Astrocyte (in vitro differentiated cells and primary cell): ENCODE data around the gene OTOG. TPM values are rescaled to one million over a fixed set of nuclear protein-coding genes. Genes with fewer than 3 reads are reported as not detected.

Source experiments
- DNase-seq: peaks from one replicate; pipeline ENCODE4 v3.0.0-alpha.2; 2010; ENCODE audit warnings: low read depth
- FAIRE-seq: peaks from 2 replicates; lab custom pipeline; 2011; peaks lifted over from hg19 to GRCh38; lab: Jason Lieb, UNC
- H2AFZ ChIP-seq: 2 replicates; pipeline ENCODE4 v1.6.0; 2012; ENCODE audit warnings: low read depth, low read length, inconsistent platforms
- H3K27ac ChIP-seq: 2 replicates; pipeline ENCODE4 v1.5.1; 2011; ENCODE audit warnings: low read depth, low read length, inconsistent platforms
- H3K27me3 ChIP-seq: 2 replicates; pipeline ENCODE4 v1.6.0; 2011; ENCODE audit warnings: low read length, inconsistent platforms; ENCODE audit not compliant: insufficient read depth
- H3K36me3 ChIP-seq: 2 replicates; pipeline ENCODE4 v1.5.1; 2011; ENCODE audit warnings: low read length, inconsistent platforms; ENCODE audit not compliant: insufficient read depth
- H3K4me1 ChIP-seq: 2 replicates; pipeline ENCODE4 v1.5.1; 2011; ENCODE audit warnings: low read length, inconsistent platforms; ENCODE audit not compliant: insufficient read depth
- H3K4me2 ChIP-seq: 2 replicates; pipeline ENCODE4 v1.6.0; 2012; ENCODE audit warnings: low read length, inconsistent platforms
- H3K4me3 ChIP-seq: 2 replicates; pipeline ENCODE4 v1.5.1; 2011; ENCODE audit warnings: low read depth, mild to moderate bottlenecking, low read length, inconsistent platforms; ENCODE audit not compliant: insufficient read depth
- H3K79me2 ChIP-seq: 2 replicates; pipeline ENCODE4 v1.6.0; 2012; ENCODE audit warnings: mild to moderate bottlenecking, low read length, inconsistent platforms; ENCODE audit not compliant: insufficient read depth
- H3K9ac ChIP-seq: 2 replicates; pipeline ENCODE4 v1.6.0; 2012; ENCODE audit warnings: mild to moderate bottlenecking, low read length, inconsistent platforms
- H3K9me3 ChIP-seq: 2 replicates; pipeline ENCODE4 v1.5.1; 2012; ENCODE audit warnings: low read depth, mild to moderate bottlenecking, low read length, inconsistent platforms; ENCODE audit not compliant: insufficient read depth
- H4K20me1 ChIP-seq: 2 replicates; pipeline ENCODE4 v1.6.0; 2012; ENCODE audit warnings: low read length, inconsistent platforms; ENCODE audit not compliant: insufficient read depth
- H3K27ac Mint-ChIP-seq: one replicate; pipeline ENCODE4 v1.8.0; 2021; ENCODE audit warnings: mild to moderate bottlenecking, mixed read lengths; ENCODE audit not compliant: unreplicated experiment
- H3K27me3 Mint-ChIP-seq: one replicate; pipeline ENCODE4 v1.8.0; 2021; ENCODE audit warnings: low read depth, mixed read lengths; ENCODE audit not compliant: unreplicated experiment
- H3K36me3 Mint-ChIP-seq: one replicate; pipeline ENCODE4 v1.8.0; 2021; ENCODE audit warnings: low read depth, mixed read lengths; ENCODE audit not compliant: unreplicated experiment
- H3K4me1 Mint-ChIP-seq: one replicate; pipeline ENCODE4 v1.8.0; 2021; ENCODE audit warnings: low read depth, mixed read lengths; ENCODE audit not compliant: unreplicated experiment
- H3K4me3 Mint-ChIP-seq: one replicate; pipeline ENCODE4 v1.8.0; 2021; ENCODE audit warnings: mild to moderate bottlenecking, moderate library complexity, mixed read lengths; ENCODE audit not compliant: unreplicated experiment
- H3K9me3 Mint-ChIP-seq: one replicate; pipeline ENCODE4 v1.8.0; 2021; ENCODE audit warnings: mild to moderate bottlenecking, mixed read lengths; ENCODE audit not compliant: unreplicated experiment
- EZH2 ChIP-seq: IDR thresholded peaks from 2 replicates; pipeline ENCODE4 v1.6.1; 2012; ENCODE audit warnings: mild to moderate bottlenecking, low read length, inconsistent platforms; ENCODE audit not compliant: insufficient read depth
- total RNA-seq: library from RNA; stranded (reverse); gene quantifications from 2 replicates; pipeline ENCODE4 v1.2.1, GENCODE V29; 2021
- TF ChIP-seq, protein P1 (sequence below): IDR thresholded peaks from 2 replicates; pipeline ENCODE4 v1.5.1; 2011; ENCODE audit warnings: low read depth, mild to moderate bottlenecking, inconsistent platforms, low read length, moderate library complexity; ENCODE audit not compliant: insufficient read depth

The OTOG gene
- total RNA-seq, 1 donor from 2014 or later: not detected

DNA sequence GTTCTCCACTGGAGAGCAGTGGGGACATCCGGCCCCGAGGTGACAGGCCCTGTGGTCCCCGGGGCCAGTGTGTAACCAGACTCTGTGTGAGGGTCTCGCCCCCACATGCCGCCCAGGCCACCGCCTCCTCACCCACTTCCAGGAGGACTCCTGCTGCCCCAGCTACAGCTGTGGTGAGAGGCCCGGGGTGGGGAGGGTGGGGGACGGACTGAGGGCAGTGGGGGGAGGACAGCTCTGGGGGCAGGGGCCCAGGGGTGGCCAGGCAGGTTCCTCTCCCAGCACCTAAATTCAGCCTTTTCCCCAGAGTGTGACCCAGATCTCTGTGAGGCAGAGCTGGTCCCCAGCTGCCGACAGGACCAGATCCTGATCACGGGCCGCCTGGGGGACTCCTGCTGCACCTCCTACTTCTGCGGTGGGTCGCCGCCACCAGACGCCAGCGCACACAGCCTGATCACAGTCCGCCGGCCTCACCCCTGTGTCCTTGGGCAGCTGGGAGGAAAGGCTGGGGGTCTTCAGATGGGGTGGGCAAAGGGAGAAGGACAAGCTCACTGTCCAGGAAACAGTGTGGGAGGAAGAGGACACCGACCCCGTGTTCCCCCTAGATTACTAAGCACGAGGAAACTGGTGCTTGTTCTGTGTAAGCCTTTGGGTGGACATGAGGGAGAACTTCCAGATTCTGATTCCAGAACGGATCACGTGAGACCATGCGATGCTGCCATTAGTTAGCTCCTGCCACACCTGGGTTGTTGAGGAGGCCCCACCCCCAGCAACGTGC lies 87.9 kb downstream of the OTOG start:
- Mint-ChIP-seq H3K27ac (no peak overlapping the region), H3K27me3 (peaks cover 12% of the 10 kb centered on the region), H3K9me3 (peaks cover 2% of the 10 kb centered on the region), H3K36me3 (peaks cover 2% of the 10 kb centered on the region), H3K4me3 (no peak overlapping the region), H3K4me1 (no peaks in the 10 kb centered on the region)
- DNase-seq (no peak), FAIRE-seq (no peak)
- H3K27me3 ChIP-seq: no peaks in the 10 kb centered on the region
- H4K20me1 ChIP-seq: no peaks in the 10 kb centered on the region
- no peak overlapping the region for H3K4me2 ChIP-seq
- H3K9me3 ChIP-seq: no peaks in the 10 kb centered on the region
- no peaks in the 10 kb centered on the region for H3K36me3 ChIP-seq
- H3K27ac ChIP-seq: no peak overlapping the region
- no peaks in the 10 kb centered on the region for H3K79me2 ChIP-seq
- no peak overlapping the region for H3K9ac ChIP-seq
- H3K4me3 ChIP-seq: no peak overlapping the region
- no peak overlapping the region for H2AFZ ChIP-seq
- TF ChIP-seq EZH2: no peak
- TF ChIP-seq, protein P1, sequence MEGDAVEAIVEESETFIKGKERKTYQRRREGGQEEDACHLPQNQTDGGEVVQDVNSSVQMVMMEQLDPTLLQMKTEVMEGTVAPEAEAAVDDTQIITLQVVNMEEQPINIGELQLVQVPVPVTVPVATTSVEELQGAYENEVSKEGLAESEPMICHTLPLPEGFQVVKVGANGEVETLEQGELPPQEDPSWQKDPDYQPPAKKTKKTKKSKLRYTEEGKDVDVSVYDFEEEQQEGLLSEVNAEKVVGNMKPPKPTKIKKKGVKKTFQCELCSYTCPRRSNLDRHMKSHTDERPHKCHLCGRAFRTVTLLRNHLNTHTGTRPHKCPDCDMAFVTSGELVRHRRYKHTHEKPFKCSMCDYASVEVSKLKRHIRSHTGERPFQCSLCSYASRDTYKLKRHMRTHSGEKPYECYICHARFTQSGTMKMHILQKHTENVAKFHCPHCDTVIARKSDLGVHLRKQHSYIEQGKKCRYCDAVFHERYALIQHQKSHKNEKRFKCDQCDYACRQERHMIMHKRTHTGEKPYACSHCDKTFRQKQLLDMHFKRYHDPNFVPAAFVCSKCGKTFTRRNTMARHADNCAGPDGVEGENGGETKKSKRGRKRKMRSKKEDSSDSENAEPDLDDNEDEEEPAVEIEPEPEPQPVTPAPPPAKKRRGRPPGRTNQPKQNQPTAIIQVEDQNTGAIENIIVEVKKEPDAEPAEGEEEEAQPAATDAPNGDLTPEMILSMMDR: no peak
- H3K4me1 ChIP-seq: no peaks in the 10 kb centered on the region

DNA sequence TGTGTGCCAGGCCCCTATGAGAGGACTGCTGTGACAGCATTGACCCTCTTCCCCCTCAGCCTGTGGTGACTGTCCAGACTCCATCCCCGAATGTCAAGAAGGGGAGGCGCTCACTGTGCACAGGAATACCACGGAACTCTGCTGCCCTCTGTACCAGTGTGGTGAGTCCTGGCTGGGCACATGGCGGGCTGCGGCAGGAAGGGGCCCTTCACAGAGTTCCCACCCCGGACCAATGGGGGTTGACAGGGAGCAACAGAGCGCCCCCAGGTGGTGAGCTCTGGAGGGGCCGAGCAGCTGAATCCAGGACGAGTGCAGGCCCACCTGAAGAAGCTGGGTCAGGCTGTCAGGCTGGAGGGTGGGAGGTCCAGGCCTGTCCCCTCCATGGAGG lies 88.5 kb downstream of the OTOG start:
- Histone ChIP-seq H3K36me3 (no peaks in the 10 kb centered on the region), H3K4me2 (no peak overlapping the region), H3K4me1 (no peaks in the 10 kb centered on the region), H2AFZ (no peak overlapping the region), H3K9ac (no peak overlapping the region), H4K20me1 (no peaks in the 10 kb centered on the region), H3K27ac (no peak overlapping the region), H3K27me3 (no peaks in the 10 kb centered on the region), H3K4me3 (no peak overlapping the region), H3K9me3 (no peaks in the 10 kb centered on the region), H3K79me2 (no peaks in the 10 kb centered on the region)
- H3K4me3 Mint-ChIP-seq: no peak overlapping the region
- no peaks in the 10 kb centered on the region for H3K4me1 Mint-ChIP-seq
- no peak for DNase-seq
- FAIRE-seq: no peak
- H3K27me3 Mint-ChIP-seq: peaks cover 12% of the 10 kb centered on the region
- TF ChIP-seq, protein P1: no peak
- TF ChIP-seq EZH2: no peak
- no peak overlapping the region for H3K27ac Mint-ChIP-seq
- H3K9me3 Mint-ChIP-seq: peaks cover 2% of the 10 kb centered on the region
- H3K36me3 Mint-ChIP-seq: peaks cover 2% of the 10 kb centered on the region

DNA sequence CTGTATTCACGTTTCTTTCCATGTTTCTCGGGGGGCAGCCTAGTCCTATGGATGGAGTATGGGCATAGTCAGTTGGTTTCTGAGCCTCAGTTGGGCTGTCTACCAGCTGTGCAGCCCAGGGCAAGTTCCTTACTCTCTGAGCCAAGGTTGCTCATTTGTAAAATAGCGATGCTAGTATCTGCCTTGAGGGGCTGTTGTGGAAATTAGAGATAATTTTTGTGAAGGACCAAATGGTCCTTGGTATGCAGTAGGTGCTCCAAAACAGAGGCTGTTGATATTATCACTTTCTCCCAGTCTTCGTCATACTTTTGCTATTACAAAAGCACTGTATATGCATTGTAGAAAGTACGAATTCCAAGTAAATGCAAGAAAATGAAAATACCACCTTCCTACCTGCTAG lies 89.7 kb downstream of the OTOG start:
- no peak overlapping the region for H3K4me3 Mint-ChIP-seq
- no peaks in the 10 kb centered on the region for H3K27me3 ChIP-seq
- H3K36me3 Mint-ChIP-seq: peaks cover 2% of the 10 kb centered on the region
- H3K4me1 ChIP-seq: no peaks in the 10 kb centered on the region
- no peak overlapping the region for H3K27ac Mint-ChIP-seq
- H3K27me3 Mint-ChIP-seq: peaks cover 8% of the 10 kb centered on the region
- no peak overlapping the region for H3K27ac ChIP-seq
- no peak overlapping the region for H2AFZ ChIP-seq
- no peaks in the 10 kb centered on the region for H3K9me3 Mint-ChIP-seq
- H3K9ac ChIP-seq: no peak overlapping the region
- no peaks in the 10 kb centered on the region for H3K36me3 ChIP-seq
- H3K4me1 Mint-ChIP-seq: no peaks in the 10 kb centered on the region
- no peak overlapping the region for H3K4me2 ChIP-seq
- H3K79me2 ChIP-seq: no peaks in the 10 kb centered on the region
- no peaks in the 10 kb centered on the region for H4K20me1 ChIP-seq
- DNase-seq: no peak
- H3K4me3 ChIP-seq: no peak overlapping the region
- no peak for TF ChIP-seq EZH2
- no peak for FAIRE-seq
- no peaks in the 10 kb centered on the region for H3K9me3 ChIP-seq
